BLaER1 (cell line): ENCODE measurements around the gene SPEG.
A peak's percentile ranks its signal among the peaks of the same experiment; 100 is the strongest.

Experiments used
- H3K27ac ChIP-seq: shearing (Covaris generic); formaldehyde crosslinking; 2 replicates; pipeline ENCODE4 v1.8.1; 2022
- H3K27me3 ChIP-seq: shearing (Covaris generic); formaldehyde crosslinking; 2 replicates; pipeline ENCODE4 v1.8.1; 2022
- H3K36me3 ChIP-seq: shearing (Covaris generic); formaldehyde crosslinking; 2 replicates; pipeline ENCODE4 v1.8.1; 2022
- H3K4me1 ChIP-seq: shearing (Covaris generic); formaldehyde crosslinking; 2 replicates; pipeline ENCODE4 v1.8.1; 2022
- H3K4me2 ChIP-seq: shearing (Covaris generic); formaldehyde crosslinking; 2 replicates; pipeline ENCODE4 v1.8.1; 2022
- H3K4me3 ChIP-seq: shearing (Covaris generic); formaldehyde crosslinking; 2 replicates; pipeline ENCODE4 v1.8.1; 2022
- H3K9ac ChIP-seq: shearing (Covaris generic); formaldehyde crosslinking; 2 replicates; pipeline ENCODE4 v1.8.1; 2022
- H3K9me3 ChIP-seq: shearing (Covaris generic); formaldehyde crosslinking; 2 replicates; pipeline ENCODE4 v1.8.1; 2022
- H4K20me1 ChIP-seq: shearing (Covaris generic); formaldehyde crosslinking; 2 replicates; pipeline ENCODE4 v1.8.1; 2022
- Cebpa-rat ChIP-seq: shearing (Covaris generic); IDR thresholded peaks from 2 replicates; pipeline ENCODE4 v1.8.1; 2022

SPEG gene

GRCh38 chr2:219415580-219416234, 18.9 kb upstream of the SPEG start:
- Histone ChIP-seq H3K4me2 (0 out of 2 replicates have a peak overlapping the region, but pooled peaks have one; percentile 12), H3K36me3 (no peaks in the 10 kb centered on the region), H3K4me1 (peaks cover 29% of the 10 kb centered on the region), H4K20me1 (no peaks in the 10 kb centered on the region), H3K27me3 (no peaks in the 10 kb centered on the region), H3K27ac (no peak overlapping the region), H3K4me3 (no peak overlapping the region), H3K9ac (no peak overlapping the region), H3K9me3 (peaks cover 4% of the 10 kb centered on the region; the same call in 1 of the 2 replicates)
- no peak for TF ChIP-seq Cebpa-rat

DNA sequence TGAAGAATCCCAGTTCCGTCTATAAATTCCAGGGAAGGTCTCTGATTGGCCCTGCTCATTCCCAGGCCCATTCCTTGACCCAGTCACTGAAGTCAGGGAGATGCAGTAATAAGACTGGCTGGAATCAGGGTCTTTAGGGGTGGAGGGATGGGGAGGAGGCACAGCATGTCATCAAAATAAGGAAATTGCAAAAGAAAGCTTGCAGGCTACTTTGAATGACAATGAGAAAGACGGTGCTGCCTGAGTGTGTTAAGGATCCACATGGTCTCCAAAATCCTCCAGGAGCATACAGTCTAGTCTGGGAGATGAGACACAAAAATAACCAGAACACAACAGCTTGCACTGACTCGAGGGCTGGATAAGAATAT, 18.4 kb upstream of the SPEG start:
- peaks cover 29% of the 10 kb centered on the region for H3K4me1 ChIP-seq
- H3K9me3 ChIP-seq: peaks cover 4% of the 10 kb centered on the region; the same call in 1 of the 2 replicates
- no peaks in the 10 kb centered on the region for H3K27me3 ChIP-seq
- no peak for TF ChIP-seq Cebpa-rat
- H4K20me1 ChIP-seq: no peaks in the 10 kb centered on the region
- H3K4me3 ChIP-seq: no peak overlapping the region
- H3K4me2 ChIP-seq: no peak overlapping the region
- no peaks in the 10 kb centered on the region for H3K36me3 ChIP-seq
- no peak overlapping the region for H3K27ac ChIP-seq
- H3K9ac ChIP-seq: no peak overlapping the region

- peaks cover 4% of the 10 kb centered on the region; the same call in 1 of the 2 replicates for H3K9me3 ChIP-seq
- H3K4me1 ChIP-seq: peaks cover 29% of the 10 kb centered on the region
- no peaks in the 10 kb centered on the region for H4K20me1 ChIP-seq
- no peaks in the 10 kb centered on the region for H3K27me3 ChIP-seq
- H3K9ac ChIP-seq: no peak overlapping the region
- H3K4me2 ChIP-seq: peak overlapping the region; percentile 55
- no peaks in the 10 kb centered on the region for H3K36me3 ChIP-seq
- no peak overlapping the region for H3K27ac ChIP-seq
- H3K4me3 ChIP-seq: no peak overlapping the region
- no peak for TF ChIP-seq Cebpa-rat
These were observed 17.7 kb upstream of the SPEG start for GRCh38 chr2:219416938-219417337.

GRCh38 chr2:219417374-219417773, 17.3 kb upstream of the SPEG start:
- Histone ChIP-seq H3K4me2 (peak overlapping the region; percentile 55), H3K9me3 (peaks cover 2% of the 10 kb centered on the region; the same call in 1 of the 2 replicates), H3K4me3 (no peak overlapping the region), H3K36me3 (no peaks in the 10 kb centered on the region), H3K27ac (no peak overlapping the region), H3K4me1 (peaks cover 29% of the 10 kb centered on the region), H4K20me1 (no peaks in the 10 kb centered on the region), H3K27me3 (no peaks in the 10 kb centered on the region), H3K9ac (no peak overlapping the region)
- no peak for TF ChIP-seq Cebpa-rat

DNA sequence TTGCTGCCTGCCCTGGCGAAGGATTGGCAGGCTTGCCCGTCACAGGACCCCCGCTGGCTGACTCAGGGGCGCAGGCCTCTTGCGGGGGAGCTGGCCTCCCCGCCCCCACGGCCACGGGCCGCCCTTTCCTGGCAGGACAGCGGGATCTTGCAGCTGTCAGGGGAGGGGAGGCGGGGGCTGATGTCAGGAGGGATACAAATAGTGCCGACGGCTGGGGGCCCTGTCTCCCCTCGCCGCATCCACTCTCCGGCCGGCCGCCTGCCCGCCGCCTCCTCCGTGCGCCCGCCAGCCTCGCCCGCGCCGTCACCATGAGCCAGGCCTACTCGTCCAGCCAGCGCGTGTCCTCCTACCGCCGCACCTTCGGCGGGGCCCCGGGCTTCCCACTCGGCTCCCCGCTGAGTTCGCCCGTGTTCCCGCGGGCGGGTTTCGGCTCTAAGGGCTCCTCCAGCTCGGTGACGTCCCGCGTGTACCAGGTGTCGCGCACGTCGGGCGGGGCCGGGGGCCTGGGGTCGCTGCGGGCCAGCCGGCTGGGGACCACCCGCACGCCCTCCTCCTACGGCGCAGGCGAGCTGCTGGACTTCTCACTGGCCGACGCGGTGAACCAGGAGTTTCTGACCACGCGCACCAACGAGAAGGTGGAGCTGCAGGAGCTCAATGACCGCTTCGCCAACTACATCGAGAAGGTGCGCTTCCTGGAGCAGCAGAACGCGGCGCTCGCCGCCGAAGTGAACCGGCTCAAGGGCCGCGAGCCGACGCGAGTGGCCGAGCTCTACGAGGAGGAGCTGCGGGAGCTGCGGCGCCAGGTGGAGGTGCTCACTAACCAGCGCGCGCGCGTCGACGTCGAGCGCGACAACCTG, 16.3 kb upstream of the SPEG start, which contains the start of gene DES:
Gene DES (plus strand): TSS at position 223 of the 857 bp plus-strand sequence. CDS start 86 bp downstream, at position 309.
- Histone ChIP-seq H3K27ac (no peak within 1 kb of the TSS), H3K4me2 (peak within 1 kb of the TSS; percentile 55), H3K9ac (no peak within 1 kb of the TSS), H3K4me1 (peaks cover 29% of the 10 kb centered on the region), H3K27me3 (no peaks in the 10 kb centered on the region), H4K20me1 (no peaks in the 10 kb centered on the region), H3K4me3 (no peak within 1 kb of the TSS), H3K9me3 (no peaks in the 10 kb centered on the region), H3K36me3 (no peaks in the 10 kb centered on the region)
- no peak for TF ChIP-seq Cebpa-rat

DNA sequence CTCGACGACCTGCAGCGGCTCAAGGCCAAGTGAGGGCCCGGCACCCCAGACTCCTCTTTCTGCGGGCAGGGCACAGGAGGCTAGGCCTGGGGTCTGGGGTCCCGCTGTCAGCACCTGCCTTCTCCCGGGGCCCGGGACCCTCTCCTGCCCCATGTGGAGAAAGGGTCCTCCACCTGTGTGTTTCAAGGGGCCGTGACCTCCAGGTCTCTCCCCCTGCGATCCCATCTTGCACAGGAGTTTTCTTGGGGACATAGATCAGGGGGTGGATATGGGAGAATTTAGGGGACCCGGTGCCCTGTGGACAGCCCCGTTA, 15.7 kb upstream of the SPEG start:
- Histone ChIP-seq H3K36me3 (no peaks in the 10 kb centered on the region), H3K27ac (no peak overlapping the region), H3K4me1 (peaks cover 29% of the 10 kb centered on the region), H3K27me3 (no peaks in the 10 kb centered on the region), H3K9me3 (no peaks in the 10 kb centered on the region), H4K20me1 (no peaks in the 10 kb centered on the region), H3K9ac (no peak overlapping the region), H3K4me3 (no peak overlapping the region), H3K4me2 (no peak overlapping the region)
- TF ChIP-seq Cebpa-rat: no peak

- H3K4me1 ChIP-seq: peaks cover 29% of the 10 kb centered on the region
- TF ChIP-seq Cebpa-rat: no peak
- no peak overlapping the region for H3K27ac ChIP-seq
- H3K4me3 ChIP-seq: no peak overlapping the region
- H3K9me3 ChIP-seq: no peaks in the 10 kb centered on the region
- no peak overlapping the region for H3K9ac ChIP-seq
- no peaks in the 10 kb centered on the region for H3K27me3 ChIP-seq
- H4K20me1 ChIP-seq: no peaks in the 10 kb centered on the region
- no peak overlapping the region for H3K4me2 ChIP-seq
- no peaks in the 10 kb centered on the region for H3K36me3 ChIP-seq
These were observed 15.1 kb upstream of the SPEG start for GRCh38 chr2:219419331-219420197.

DNA sequence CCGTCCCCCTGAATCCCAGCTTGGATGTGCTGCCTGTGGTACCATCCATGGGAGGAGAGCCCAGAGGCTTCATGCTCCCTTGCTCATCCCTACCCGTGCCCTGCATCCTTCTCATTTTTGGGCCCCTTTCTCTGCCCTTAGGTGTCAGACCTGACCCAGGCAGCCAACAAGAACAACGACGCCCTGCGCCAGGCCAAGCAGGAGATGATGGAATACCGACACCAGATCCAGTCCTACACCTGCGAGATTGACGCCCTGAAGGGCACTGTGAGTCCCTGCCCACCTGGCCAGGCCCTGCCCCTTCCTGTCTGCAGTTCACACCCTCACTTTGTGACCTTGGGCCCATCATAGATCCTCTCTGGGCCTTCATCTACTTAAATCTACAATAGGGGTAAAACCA, 14.0 kb upstream of the SPEG start:
- TF ChIP-seq Cebpa-rat: no peak
- no peak overlapping the region for H3K9ac ChIP-seq

DNA sequence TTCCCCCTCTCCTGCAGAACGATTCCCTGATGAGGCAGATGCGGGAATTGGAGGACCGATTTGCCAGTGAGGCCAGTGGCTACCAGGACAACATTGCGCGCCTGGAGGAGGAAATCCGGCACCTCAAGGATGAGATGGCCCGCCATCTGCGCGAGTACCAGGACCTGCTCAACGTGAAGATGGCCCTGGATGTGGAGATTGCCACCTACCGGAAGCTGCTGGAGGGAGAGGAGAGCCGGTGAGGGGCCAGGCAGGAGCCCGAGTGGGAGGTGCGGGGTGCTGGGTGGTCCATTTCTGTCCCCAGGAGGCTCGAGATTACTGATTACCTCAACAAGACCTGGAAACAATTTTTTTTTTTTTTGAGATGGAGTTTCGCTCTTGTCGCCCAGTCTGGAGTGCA, 13.3 kb upstream of the SPEG start:
- Histone ChIP-seq H3K36me3 (no peaks in the 10 kb centered on the region), H3K27ac (no peak overlapping the region), H3K4me2 (no peak overlapping the region), H3K27me3 (no peaks in the 10 kb centered on the region), H3K9me3 (no peaks in the 10 kb centered on the region), H3K4me3 (no peak overlapping the region), H4K20me1 (no peaks in the 10 kb centered on the region), H3K9ac (no peak overlapping the region), H3K4me1 (peaks cover 18% of the 10 kb centered on the region)
- TF ChIP-seq Cebpa-rat: no peak

More for the DNA sequence above, 14.0 kb upstream of the SPEG start:
- Histone ChIP-seq H3K4me3 (no peak overlapping the region), H4K20me1 (no peaks in the 10 kb centered on the region), H3K4me1 (peaks cover 25% of the 10 kb centered on the region), H3K4me2 (no peak overlapping the region), H3K9me3 (no peaks in the 10 kb centered on the region), H3K36me3 (no peaks in the 10 kb centered on the region), H3K27ac (no peak overlapping the region), H3K27me3 (no peaks in the 10 kb centered on the region)
